MG63 (cell line): ENCODE data around the gene SF3B6. TPM values are rescaled to one million over a fixed set of nuclear protein-coding genes. Genes with fewer than 3 reads are reported as not detected.

Source experiments
- DNase-seq: peaks from one replicate; pipeline ENCODE4 v3.0.0-alpha.2; 2020
- H3K27me3 ChIP-seq: fragments of 250-450 bp; sonication (Bioruptor Pico); 2 replicates; pipeline ENCODE4 v1.5.1; 2020; ENCODE audit warnings: mild to moderate bottlenecking, moderate library complexity
- H3K36me3 ChIP-seq: fragments of 250-450 bp; sonication (Bioruptor Pico); 2 replicates; pipeline ENCODE4 v1.5.1; 2020; ENCODE audit warnings: mild to moderate bottlenecking, moderate library complexity
- H3K4me3 ChIP-seq: fragments of 250-450 bp; sonication (Bioruptor Pico); 2 replicates; pipeline ENCODE4 v1.5.1; 2020; ENCODE audit warnings: mild to moderate bottlenecking, moderate library complexity
- H3K9me3 ChIP-seq: fragments of 250-450 bp; sonication (Bioruptor Pico); 2 replicates; pipeline ENCODE4 v1.5.1; 2020; ENCODE audit warnings: mild to moderate bottlenecking, moderate library complexity
- total RNA-seq: library from RNA; depleted of rRNA; stranded (reverse); fragments of >200 nt; shearing (Covaris generic); gene quantifications from 2 replicates; pipeline ENCODE4 v1.2.3, GENCODE V29; 2014; ENCODE audit warnings: low replicate concordance

SF3B6 gene
- total RNA-seq, 1 experiment from 2014 or later, result 264 TPM

DNA sequence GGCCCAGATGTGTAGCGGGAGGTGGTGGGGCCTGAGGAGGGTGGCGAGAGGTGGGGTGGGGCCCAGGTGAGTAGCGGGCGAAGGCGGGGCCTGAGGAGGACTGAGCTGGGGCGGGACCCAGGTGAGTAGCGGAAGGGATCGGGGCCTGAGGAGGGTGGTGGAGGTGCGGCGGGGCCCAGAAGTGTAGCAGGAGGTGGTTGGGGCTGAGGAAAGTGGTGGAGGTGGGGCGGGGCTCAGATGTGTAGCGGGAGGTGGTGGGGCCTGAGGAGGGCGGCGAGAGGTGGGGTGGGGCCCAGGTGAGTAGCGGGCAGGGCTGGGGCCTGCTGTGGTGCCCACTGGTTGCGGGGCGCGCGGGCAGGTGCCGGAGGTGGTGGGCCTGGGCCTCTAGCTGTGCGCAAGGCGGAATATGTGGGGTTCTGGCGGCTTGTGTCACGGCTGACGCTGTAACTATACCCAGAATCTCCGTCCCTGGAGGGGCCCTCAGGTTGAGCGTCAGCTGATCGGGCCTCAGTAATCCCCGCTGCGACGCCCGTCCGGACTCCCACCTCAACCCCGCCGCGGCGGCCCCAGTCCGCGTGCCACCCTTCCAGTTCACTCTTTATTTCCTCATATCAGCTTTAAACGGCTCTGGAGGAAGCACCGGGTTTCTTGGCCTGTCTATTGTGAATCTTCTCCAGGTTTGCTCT is 866 bp upstream of the SF3B6 start:
- peak overlapping the region; percentile 91 for H3K4me3 ChIP-seq
- DNase-seq, result peak; percentile 10
- H3K36me3 ChIP-seq, result peaks cover 17% of the 10 kb centered on the region
- H3K9me3 ChIP-seq, result no peaks in the 10 kb centered on the region
- no peaks in the 10 kb centered on the region for H3K27me3 ChIP-seq

- no peaks in the 10 kb centered on the region for H3K27me3 ChIP-seq
- H3K4me3 ChIP-seq, result peak overlapping the region; percentile 91
- no peaks in the 10 kb centered on the region for H3K9me3 ChIP-seq
- peaks cover 17% of the 10 kb centered on the region for H3K36me3 ChIP-seq
- DNase-seq, result no peak
Observed at GRCh38 chr2:24075259-24075658, 867 bp downstream of the SF3B6 start.

GRCh38 chr2:24073816-24074215 is 2.3 kb downstream of the SF3B6 start:
- DNase-seq, result no peak
- Histone ChIP-seq H3K4me3 (no peak overlapping the region), H3K27me3 (no peaks in the 10 kb centered on the region)

GRCh38 chr2:24072259-24072658 is 3.9 kb downstream of the SF3B6 start:
- Histone ChIP-seq H3K9me3 (no peaks in the 10 kb centered on the region), H3K36me3 (peaks cover 33% of the 10 kb centered on the region), H3K27me3 (no peaks in the 10 kb centered on the region), H3K4me3 (no peak overlapping the region)
- DNase-seq, result no peak

More at GRCh38 chr2:24073816-24074215, 2.3 kb downstream of the SF3B6 start:
- Histone ChIP-seq H3K9me3 (no peaks in the 10 kb centered on the region), H3K36me3 (peaks cover 20% of the 10 kb centered on the region)

DNA sequence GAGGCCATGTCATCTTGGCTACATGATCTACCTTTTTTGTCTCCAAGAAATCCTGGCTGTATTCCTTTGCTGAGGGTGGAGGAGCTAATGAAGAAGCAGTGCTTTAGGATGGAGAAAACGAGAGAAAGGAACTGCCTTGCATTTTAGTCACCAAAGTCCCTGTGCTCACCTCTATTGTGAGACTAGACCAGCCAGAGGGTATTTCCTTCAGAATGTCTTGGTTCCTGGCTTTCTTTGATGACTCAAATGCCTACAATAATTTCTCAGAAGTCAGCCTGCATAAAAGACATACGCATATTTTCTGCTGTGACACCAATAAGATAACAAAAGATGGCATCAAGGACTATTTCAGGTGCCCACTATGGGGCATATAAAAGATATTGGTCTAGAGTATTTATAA is 10.8 kb downstream of the SF3B6 start:
- Histone ChIP-seq H3K9me3 (no peaks in the 10 kb centered on the region), H3K36me3 (peaks cover 24% of the 10 kb centered on the region), H3K27me3 (no peaks in the 10 kb centered on the region), H3K4me3 (no peak overlapping the region)
- no peak for DNase-seq

DNA sequence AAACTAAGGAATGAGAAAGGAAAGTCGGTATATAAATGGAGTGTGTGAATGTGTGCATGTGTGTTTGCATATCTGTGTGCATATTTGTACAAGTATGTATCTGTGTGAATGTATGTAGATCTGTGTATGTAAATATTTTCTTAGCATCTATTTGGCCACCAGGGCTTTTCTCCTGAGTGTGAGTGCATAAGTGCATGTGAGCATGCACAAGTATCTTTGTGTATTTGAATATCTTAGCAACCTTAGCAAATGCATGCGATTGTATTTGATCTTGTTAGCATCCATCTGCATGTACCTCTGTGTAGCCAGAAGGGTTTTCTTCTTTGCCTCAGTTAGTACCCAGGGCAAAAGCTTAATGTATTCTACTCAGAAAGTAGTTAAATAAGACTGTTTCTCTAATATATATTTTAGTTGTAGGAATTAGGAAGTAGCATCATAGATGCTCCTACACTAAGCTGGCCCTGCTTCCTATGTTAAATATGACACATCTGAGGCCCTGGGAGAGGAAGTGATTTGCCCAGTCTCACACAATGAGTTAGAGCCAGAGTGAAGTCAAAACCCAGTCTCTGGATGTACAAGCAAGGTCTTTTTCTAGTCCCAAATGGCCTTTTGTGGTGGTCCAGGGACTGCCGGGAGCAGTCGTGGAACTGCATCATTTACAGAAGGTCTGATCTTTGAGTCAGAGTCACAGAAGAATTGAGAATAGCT is 17.4 kb downstream of the SF3B6 start:
- H3K27me3 ChIP-seq, result no peaks in the 10 kb centered on the region
- no peaks in the 10 kb centered on the region for H3K36me3 ChIP-seq
- no peak for DNase-seq
- no peaks in the 10 kb centered on the region for H3K9me3 ChIP-seq
- no peak overlapping the region for H3K4me3 ChIP-seq

- H3K9me3 ChIP-seq, result no peaks in the 10 kb centered on the region
- H3K27me3 ChIP-seq, result no peaks in the 10 kb centered on the region
- DNase-seq, result no peak
- H3K4me3 ChIP-seq, result no peak overlapping the region
- H3K36me3 ChIP-seq, result no peaks in the 10 kb centered on the region
Observed at GRCh38 chr2:24055750-24056149, 20.4 kb downstream of the SF3B6 start.

- no peak for DNase-seq
- Histone ChIP-seq H3K36me3 (no peaks in the 10 kb centered on the region), H3K4me3 (no peak overlapping the region), H3K27me3 (no peaks in the 10 kb centered on the region), H3K9me3 (no peaks in the 10 kb centered on the region)
Observed at GRCh38 chr2:24054366-24055010, 21.6 kb downstream of the SF3B6 start.

GRCh38 chr2:24052951-24053350 is 23.2 kb downstream of the SF3B6 start:
- Histone ChIP-seq H3K27me3 (no peaks in the 10 kb centered on the region), H3K36me3 (no peaks in the 10 kb centered on the region), H3K4me3 (no peak overlapping the region), H3K9me3 (no peaks in the 10 kb centered on the region)
- no peak for DNase-seq

- Histone ChIP-seq H3K4me3 (no peak overlapping the region), H3K9me3 (no peaks in the 10 kb centered on the region), H3K27me3 (no peaks in the 10 kb centered on the region), H3K36me3 (no peaks in the 10 kb centered on the region)
- DNase-seq, result no peak
Observed at GRCh38 chr2:24051833-24052232, 24.3 kb downstream of the SF3B6 start.

- H3K9me3 ChIP-seq, result no peaks in the 10 kb centered on the region
- H3K27me3 ChIP-seq, result no peaks in the 10 kb centered on the region
- H3K4me3 ChIP-seq, result no peak overlapping the region
- no peaks in the 10 kb centered on the region for H3K36me3 ChIP-seq
- no peak for DNase-seq
Observed at GRCh38 chr2:24050041-24050979, 25.8 kb downstream of the SF3B6 start.

DNA sequence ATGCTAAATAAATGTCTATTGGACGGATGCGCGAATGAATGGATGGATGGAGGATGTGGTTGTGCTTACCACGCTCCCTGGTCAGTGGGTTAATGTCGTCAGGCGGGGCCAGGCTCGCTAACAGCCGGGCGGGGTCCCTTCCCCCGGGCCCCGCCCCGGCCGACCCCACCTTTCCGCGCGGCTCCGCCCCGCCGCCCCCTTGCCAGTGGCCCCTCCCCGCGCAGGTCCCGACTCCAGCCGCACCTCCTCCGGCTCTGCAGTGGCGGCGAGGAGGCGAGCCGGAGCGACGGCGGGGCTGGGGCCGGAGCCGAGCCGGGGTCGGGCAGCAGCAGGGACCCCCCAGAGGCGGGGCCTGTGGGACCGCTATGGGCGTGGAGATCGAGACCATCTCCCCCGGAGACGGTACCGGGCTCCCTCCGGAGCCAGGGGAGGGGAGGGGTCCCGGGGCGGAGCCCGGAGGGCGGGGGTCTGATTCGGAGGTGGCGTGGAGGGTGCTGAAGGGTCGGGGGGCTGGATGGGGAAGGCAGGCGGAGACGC is 26.6 kb downstream of the SF3B6 start, which contains the start of gene FKBP1B:
Gene FKBP1B (plus strand): TSS at position 257 of the 537 bp plus-strand sequence. CDS start 109 bp downstream, at position 366.
- Histone ChIP-seq H3K4me3 (peak within 1 kb of the TSS; percentile 38), H3K27me3 (no peaks in the 10 kb centered on the region), H3K36me3 (peaks cover 2% of the 10 kb centered on the region; the same call in 1 of the 2 replicates), H3K9me3 (no peaks in the 10 kb centered on the region)
- DNase-seq, result peak; percentile 48

GRCh38 chr2:24048769-24049484 is 27.2 kb downstream of the SF3B6 start:
- no peak for DNase-seq
- Histone ChIP-seq H3K4me3 (peak overlapping the region; percentile 38), H3K9me3 (no peaks in the 10 kb centered on the region), H3K27me3 (no peaks in the 10 kb centered on the region), H3K36me3 (peaks cover 2% of the 10 kb centered on the region; the same call in 1 of the 2 replicates)

- Histone ChIP-seq H3K9me3 (no peaks in the 10 kb centered on the region), H3K4me3 (peak overlapping the region; percentile 78), H3K36me3 (peaks cover 6% of the 10 kb centered on the region), H3K27me3 (no peaks in the 10 kb centered on the region)
- DNase-seq, result no peak
Observed at GRCh38 chr2:24047703-24048033, 28.5 kb downstream of the SF3B6 start.

GRCh38 chr2:24046930-24047702 is 29.0 kb downstream of the SF3B6 start, which contains the start of gene WDCP:
Gene WDCP (minus strand): TSS chr2:24047391. CDS start chr2:24039494, 7,897 bp downstream.
- Histone ChIP-seq H3K27me3 (no peaks in the 10 kb centered on the region), H3K36me3 (peaks cover 6% of the 10 kb centered on the region)

More at GRCh38 chr2:24046930-24047702, 29.0 kb downstream of the SF3B6 start, which contains the start of gene WDCP:
- peak; percentile 98 for DNase-seq
- Histone ChIP-seq H3K4me3 (peak within 1 kb of the TSS; percentile 78), H3K9me3 (no peaks in the 10 kb centered on the region)
